IPS-18c (cell line): Measurements from ENCODE around the gene RBM34.
"Not testable (repeated sequence)": the region's sequence is repeated elsewhere in the genome, so short reads cannot be mapped to it uniquely, and the experiment has no call there.

Experiments
- H3K4me3 ChIP-seq: 2 replicates; pipeline ENCODE4 v1.7.0; 2013; ENCODE audit warnings: low read depth, mild to moderate bottlenecking, low read length, moderate library complexity; ENCODE audit not compliant: insufficient read depth
- H3K9me3 ChIP-seq: one replicate; pipeline ENCODE4 v1.6.1; 2013; ENCODE audit warnings: mild to moderate bottlenecking, low read length, moderate library complexity; ENCODE audit not compliant: control insufficient read depth, insufficient read depth

Gene RBM34

GRCh38 chr1:235088907-235089306 is 72.1 kb downstream of the RBM34 start:
- Histone ChIP-seq H3K9me3 (no peaks in the 10 kb centered on the region), H3K4me3 (no peak overlapping the region)

- no peak overlapping the region for H3K4me3 ChIP-seq
- no peaks in the 10 kb centered on the region for H3K9me3 ChIP-seq
Observed at GRCh38 chr1:235088430-235088829, 72.6 kb downstream of the RBM34 start.

- Histone ChIP-seq H3K9me3 (no peaks in the 10 kb centered on the region), H3K4me3 (no peak overlapping the region)
Observed at GRCh38 chr1:235087906-235088305, 73.1 kb downstream of the RBM34 start.

GRCh38 chr1:235085411-235086117 is 75.5 kb downstream of the RBM34 start:
- not testable (repeated sequence) for H3K9me3 ChIP-seq, H3K4me3 ChIP-seq
